Mesenchymal stem cell (in vitro differentiated cells and primary cell): ENCODE results near the gene TGFBI.
A peak's percentile ranks its signal among the peaks of the same experiment; 100 is the strongest.

ENCODE experiments used
- DNase-seq: peaks from one replicate; pipeline ENCODE4 v3.0.0-alpha.2; 2013
- H2AFZ ChIP-seq: one replicate; pipeline ENCODE4 v1.6.1; 2013; ENCODE audit warnings: low read depth, mild to moderate bottlenecking, control low read depth, inconsistent platforms, low read length, moderate library complexity
- H2AK5ac ChIP-seq: 2 replicates; pipeline ENCODE4 v1.6.1; 2013; ENCODE audit warnings: low read length, moderate library complexity, mild to moderate bottlenecking, inconsistent platforms; ENCODE audit not compliant: severe bottlenecking
- H2BK120ac ChIP-seq: one replicate; pipeline ENCODE4 v1.6.1; 2013; ENCODE audit warnings: low read depth, mild to moderate bottlenecking, inconsistent platforms, low read length, moderate library complexity
- H2BK12ac ChIP-seq, 2 experiments: one replicate each; pipeline ENCODE4 v1.6.1; 2013; ENCODE audit warnings: inconsistent platforms in 2 of 2, low read length in 2 of 2, mild to moderate bottlenecking in 2 of 2, moderate library complexity in 2 of 2, control low read depth in 1 of 2
- H2BK15ac ChIP-seq: one replicate; pipeline ENCODE4 v1.6.1; 2013; ENCODE audit warnings: mild to moderate bottlenecking, low read depth, inconsistent platforms; ENCODE audit not compliant: poor library complexity, severe bottlenecking
- H2BK5ac ChIP-seq: 2 replicates; pipeline ENCODE4 v1.6.1; 2013; ENCODE audit warnings: low read depth, mild to moderate bottlenecking, low read length, control low read depth, inconsistent platforms; ENCODE audit not compliant: poor library complexity, severe bottlenecking
- H3K14ac ChIP-seq, 2 experiments: one replicate each; pipeline ENCODE4 v1.6.1; 2013; ENCODE audit warnings: inconsistent platforms in 2 of 2, low read length in 2 of 2, control low read depth in 1 of 2, mild to moderate bottlenecking in 1 of 2, moderate library complexity in 1 of 2
- H3K18ac ChIP-seq, 2 experiments: one replicate each; pipeline ENCODE4 v1.6.1; 2013; ENCODE audit warnings: inconsistent platforms in 2 of 2, low read length in 2 of 2, control low read depth in 1 of 2, low read depth in 1 of 2, mild to moderate bottlenecking in 1 of 2
- H3K23ac ChIP-seq, 2 experiments: one replicate each; pipeline ENCODE4 v1.6.1; 2013; ENCODE audit warnings: inconsistent platforms in 2 of 2, low read length in 2 of 2, mild to moderate bottlenecking in 2 of 2, moderate library complexity in 2 of 2, control low read depth in 1 of 2
- H3K27ac ChIP-seq: 2 replicates; pipeline ENCODE4 v1.5.1; 2013; ENCODE audit warnings: mild to moderate bottlenecking, moderate library complexity, low read length, control low read depth, inconsistent platforms; ENCODE audit not compliant: poor library complexity, severe bottlenecking
- H3K27me3 ChIP-seq, 2 experiments: 2 replicates each; pipeline versions ENCODE4 v1.6.1 to v1.7.0; 2013; ENCODE audit warnings: low read length in 2 of 2, mild to moderate bottlenecking in 2 of 2, moderate library complexity in 2 of 2, control low read depth in 1 of 2, inconsistent platforms in 1 of 2; ENCODE audit not compliant: control insufficient read depth in 1 of 2, insufficient read depth in 1 of 2
- H3K36me3 ChIP-seq, 2 experiments: 2 replicates each; pipeline versions ENCODE4 v1.6.1 to v1.7.0; 2013; ENCODE audit warnings: low read length in 2 of 2, control low read depth in 1 of 2, inconsistent platforms in 1 of 2, low read depth in 1 of 2, mild to moderate bottlenecking in 1 of 2; ENCODE audit not compliant: insufficient read depth in 2 of 2, control insufficient read depth in 1 of 2
- H3K4ac ChIP-seq, 2 experiments: one replicate each; pipeline ENCODE4 v1.6.1; 2013; ENCODE audit warnings: inconsistent platforms in 2 of 2, low read length in 2 of 2, mild to moderate bottlenecking in 2 of 2, moderate library complexity in 2 of 2, control low read depth in 1 of 2, low read depth in 1 of 2
- H3K4me1 ChIP-seq: 2 replicates; pipeline ENCODE4 v1.6.1; 2013; ENCODE audit warnings: low read depth, low read length, control low read depth; ENCODE audit not compliant: control insufficient read depth, insufficient read depth
- H3K4me2 ChIP-seq: 2 replicates; pipeline ENCODE4 v1.6.1; 2013; ENCODE audit warnings: low read length, mild to moderate bottlenecking, inconsistent platforms; ENCODE audit not compliant: poor library complexity, severe bottlenecking
- H3K4me3 ChIP-seq, 2 experiments: 2 replicates each; pipeline versions ENCODE4 v1.5.1 to v1.7.0; 2013; ENCODE audit warnings: low read length in 2 of 2, mild to moderate bottlenecking in 2 of 2, control low read depth in 1 of 2, low read depth in 1 of 2; ENCODE audit not compliant: insufficient read depth in 1 of 2
- H3K79me1 ChIP-seq: replicated peaks from 2 replicates; pipeline ENCODE4 v1.6.1; 2013; ENCODE audit warnings: mild to moderate bottlenecking, control low read depth, low read length, inconsistent platforms; ENCODE audit not compliant: poor library complexity, severe bottlenecking
- H3K9ac ChIP-seq: 2 replicates; pipeline ENCODE4 v1.7.0; 2013; ENCODE audit warnings: mild to moderate bottlenecking, low read length, moderate library complexity
- H3K9me3 ChIP-seq: 2 replicates; pipeline ENCODE4 v1.7.0; 2013; ENCODE audit warnings: mild to moderate bottlenecking, low read length; ENCODE audit not compliant: control insufficient read depth
- H4K8ac ChIP-seq: one replicate; pipeline ENCODE4 v1.6.1; 2013; ENCODE audit warnings: inconsistent platforms, mild to moderate bottlenecking, low read length, moderate library complexity
- H4K91ac ChIP-seq: one replicate; pipeline ENCODE4 v1.6.1; 2013; ENCODE audit warnings: mild to moderate bottlenecking, low read length, inconsistent platforms
- WGBS: methylation state at CpG from one replicate; pipeline ENCODE4 v1.1.7; 2013; ENCODE audit warnings: mixed read lengths; 5-methylcytosine and 5-hydroxymethylcytosine counted together

TGFBI gene

DNA sequence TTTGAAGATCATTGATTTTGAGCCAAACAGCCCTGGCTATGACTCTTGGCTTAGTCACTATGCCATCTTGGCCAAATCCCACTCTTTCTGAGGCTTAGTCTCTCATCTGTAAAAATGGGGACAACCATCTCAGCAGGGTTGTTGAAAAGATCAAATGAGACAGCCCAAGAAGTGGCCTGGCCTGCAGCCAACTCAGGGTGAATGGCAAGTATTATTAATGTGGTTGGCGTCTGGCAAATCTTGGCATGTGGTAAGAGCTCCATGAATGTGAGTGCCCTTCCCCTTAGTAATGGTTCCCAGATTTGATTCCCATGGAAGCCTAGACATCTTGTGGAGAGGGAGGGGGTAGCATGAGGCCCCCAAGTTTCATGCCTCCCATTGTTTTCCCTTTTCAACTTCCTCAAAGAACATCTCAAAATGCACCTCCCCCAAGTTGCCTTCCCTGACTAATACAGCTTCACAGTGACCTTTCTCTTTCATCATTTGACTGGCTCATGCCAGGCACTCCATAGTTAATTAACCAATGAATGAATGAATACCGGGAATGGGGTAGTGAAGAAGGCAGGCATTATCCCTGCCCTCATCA, 11.8 kb upstream of the TGFBI start:
- Histone ChIP-seq H3K9me3 (no peaks in the 10 kb centered on the region), H3K4ac (peak overlapping the region; percentile 83 to 96), H3K27ac (peak overlapping the region; percentile 80), H3K79me1 (no peaks in the 10 kb centered on the region), H2AFZ (no peak overlapping the region), H2BK12ac (peak overlapping the region; percentile 91 to 96), H3K4me1 (peaks cover 11% of the 10 kb centered on the region), H3K36me3 (no peaks in the 10 kb centered on the region), H2BK120ac (peak overlapping the region; percentile 85), H3K14ac (no peak overlapping the region), H3K27me3 (no peaks in the 10 kb centered on the region), H3K18ac (peak overlapping the region; percentile 66 to 71), H2BK5ac (peak overlapping the region; percentile 80), H3K4me2 (no peak overlapping the region), H3K4me3 (no peak overlapping the region), H2BK15ac (peak overlapping the region; percentile 15), H3K9ac (peak overlapping the region; percentile 46), H2AK5ac (peak overlapping the region; percentile 57), H4K8ac (peak overlapping the region; percentile 65), H3K23ac (no peak overlapping the region), H4K91ac (peak overlapping the region; percentile 52)
- peak; percentile 51 for DNase-seq
- WGBS: 40% methylated on average over 2 of the region's 2 CpGs

DNA sequence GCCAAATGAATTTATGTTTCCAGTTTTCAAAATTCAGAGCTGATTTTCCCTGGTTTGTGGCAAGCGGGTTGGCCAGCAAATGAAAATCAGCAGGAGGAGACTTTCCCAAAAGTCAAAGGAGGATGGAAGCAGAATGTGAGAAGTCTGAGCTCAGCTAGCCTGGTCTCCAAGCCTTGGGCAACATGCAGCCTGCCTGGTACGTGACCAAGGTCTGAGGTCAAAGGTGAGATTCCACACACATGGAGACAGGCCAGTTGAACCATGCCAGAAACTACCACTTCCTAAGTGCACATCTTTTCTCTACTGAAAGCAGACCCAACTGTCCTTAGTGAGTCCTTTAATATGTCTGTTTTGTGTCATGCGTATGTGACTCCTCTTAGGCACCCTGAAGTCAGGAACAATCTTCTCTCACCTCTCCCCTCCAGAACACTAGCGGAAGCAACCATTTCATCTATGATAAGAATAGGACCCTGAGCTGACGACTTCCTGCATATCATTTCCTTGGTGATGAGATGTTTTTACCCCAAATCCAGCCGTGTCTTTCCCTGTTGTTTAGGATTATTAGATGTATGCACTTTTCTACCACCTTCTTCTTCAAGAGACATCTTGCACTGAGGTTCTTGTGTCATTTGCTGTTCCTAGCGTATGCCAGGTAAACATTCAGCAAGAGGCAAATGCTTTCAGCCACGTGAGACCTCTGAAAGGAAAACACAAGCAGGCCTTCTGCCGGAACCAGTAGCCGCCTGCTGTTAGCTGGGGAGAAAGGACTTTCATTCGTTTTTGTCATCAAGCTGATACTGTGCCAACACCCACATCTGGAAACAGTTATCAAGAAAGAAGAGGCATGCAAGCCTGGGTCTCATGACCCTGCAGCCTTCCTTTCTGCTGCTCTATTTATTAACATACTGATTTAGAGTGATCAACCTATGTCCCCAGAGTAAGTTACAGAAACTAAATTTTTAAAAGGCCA, 9.7 kb upstream of the TGFBI start:
- Histone ChIP-seq H3K27me3 (no peaks in the 10 kb centered on the region), H4K8ac (peak overlapping the region; percentile 97), H2AFZ (no peak overlapping the region), H3K18ac (peak overlapping the region; percentile 82 to 91), H3K36me3 (no peaks in the 10 kb centered on the region), H2BK5ac (no peak overlapping the region), H3K9ac (peak overlapping the region; percentile 68), H3K79me1 (no peaks in the 10 kb centered on the region), H3K4me2 (no peak overlapping the region), H3K9me3 (no peaks in the 10 kb centered on the region), H3K14ac (peak overlapping the region in 1 of 2 experiments; percentile 5), H3K27ac (no peak overlapping the region), H2BK120ac (peak overlapping the region; percentile 86), H2AK5ac (peak overlapping the region; percentile 71), H3K4ac (peak overlapping the region; percentile 77 to 89), H3K23ac (no peak overlapping the region), H4K91ac (peak overlapping the region; percentile 97), H2BK15ac (peak overlapping the region; percentile 93), H3K4me3 (peak overlapping the region in 1 of 2 experiments; percentile 39), H2BK12ac (peak overlapping the region; percentile 78 to 94), H3K4me1 (peaks cover 11% of the 10 kb centered on the region)
- DNase-seq: peak; percentile 96
- WGBS: 35% methylated on average over 9 of the region's 11 CpGs

- Histone ChIP-seq H3K79me1 (no peaks in the 10 kb centered on the region), H3K23ac (no peak overlapping the region), H3K9ac (peak overlapping the region; percentile 68), H2BK15ac (no peak overlapping the region), H4K91ac (peak overlapping the region; percentile 85), H2BK120ac (peak overlapping the region; percentile 58), H3K4ac (peak overlapping the region; percentile 36 to 98), H2BK5ac (no peak overlapping the region), H2BK12ac (peak overlapping the region; percentile 22 to 87), H3K27me3 (no peaks in the 10 kb centered on the region), H2AFZ (no peak overlapping the region), H3K9me3 (no peaks in the 10 kb centered on the region), H3K4me1 (peaks cover 11% of the 10 kb centered on the region), H3K14ac (peak overlapping the region in 1 of 2 experiments; percentile 62), H3K18ac (peak overlapping the region; percentile 62 to 96), H4K8ac (peak overlapping the region; percentile 59), H3K4me2 (no peak overlapping the region), H3K27ac (peak overlapping the region; percentile 76), H3K36me3 (no peaks in the 10 kb centered on the region), H3K4me3 (peak overlapping the region in 1 of 2 experiments; percentile 4), H2AK5ac (peak overlapping the region; percentile 71)
- 50% methylated on average over 1 of the region's 2 CpGs for WGBS
- DNase-seq: no peak
Observed at GRCh38 chr5:136020001-136020382, 8.8 kb upstream of the TGFBI start.
